Pancreas (tissue), 10 donors: ENCODE results near the gene CCL20. TPM values are rescaled to one million over a fixed set of nuclear protein-coding genes. Genes with fewer than 3 reads are reported as not detected.
A peak's percentile ranks its signal among the peaks of the same experiment; 100 is the strongest.

Experiments used
- ATAC-seq, 4 donors: fragments of 200-7000 bp; cut with Tn5 transposase; one replicate each; pipeline versions ENCODE4 v1.8.0 to v1.9.1; 2020; ENCODE audit warnings: mild to moderate bottlenecking in 4 of 4, moderate library complexity in 4 of 4
- DNase-seq, 6 donors: peaks; one replicate each; pipeline ENCODE4 v3.0.0-alpha.2; 2020
- FAIRE-seq: peaks from 2 replicates; lab custom pipeline; 2012; peaks lifted over from hg19 to GRCh38; lab: Jason Lieb, UNC
- H3K27ac ChIP-seq, 4 donors: fragments of 200-600 bp; sonication (generic); 1 replicate in 3 of 4; 2 replicates in 1 of 4; pipeline versions ENCODE4 v1.5.0 to v1.8.0; 2020
- H3K27me3 ChIP-seq, 4 donors: fragments of 200-600 bp; one replicate each; pipeline ENCODE4 v1.8.0; 2021
- H3K36me3 ChIP-seq, 3 donors: fragments of 200-600 bp; sonication (generic) in 1 of 3; one replicate each; pipeline versions ENCODE4 v1.5.0 to v1.8.0; 2020 to 2021
- H3K4me1 ChIP-seq, 3 donors: fragments of 200-600 bp; one replicate each; pipeline ENCODE4 v1.8.0; 2021
- H3K4me3 ChIP-seq, 4 donors: fragments of 200-600 bp; sonication (generic) in 2 of 4; one replicate each; pipeline versions ENCODE4 v1.5.0 to v1.8.0; 2020 to 2021
- H3K9me3 ChIP-seq, 4 donors: fragments of 200-600 bp; one replicate each; pipeline ENCODE4 v1.8.0; 2021
- CTCF ChIP-seq, 4 donors: fragments of 200-600 bp; sonication (generic) in 3 of 4; IDR thresholded peaks; one replicate each; pipeline versions ENCODE4 v1.5.0 to v1.8.0; 2021; ENCODE audit warnings: antibody characterized with exemption in 4 of 4
- whole genome bisulfite sequencing, 2 donors: extraction: QIAGEN DNeasy Blood & Tissue Kit; methylation state at CpG; one replicate each; pipeline ENCODE4 v1.1.7; 2013; 5-methylcytosine and 5-hydroxymethylcytosine counted together
- intact Hi-C, 3 donors: fragments of 100-400 bp; cut with DNase I; formaldehyde crosslinking; loops; one replicate each; pipeline versions ENCODE4 v1.11.1 to v1.14.2; 2022
- polyA plus RNA-seq, 2 donors: library from polyadenylated mRNA; stranded (reverse); fragments of 200-250 nt; gene quantifications; one replicate each; pipeline ENCODE4 v1.2.3, GENCODE V29; 2013
- total RNA-seq, 6 donors: library from RNA; stranded (reverse); fragmentation: NEBNext Ultra II Directional in 4 of 6; extraction: Animal tissue kit (Norgen Biotek cat#: 25700) in 4 of 6; gene quantifications; one replicate each; pipeline versions ENCODE4 v1.2.1 to v1.2.4, GENCODE V29; 2021 to 2023
- donor health status: healthy with polysubstance abuse.
- donor health status: DM: no; HTN: no; CAD: no; lungs with moderate emphysema.
- donor health status: DM: no; HTN: no; CAD: no.
- donor health status: control.
- donor health status: control.
- donor health status: Bipolar disorder and iron deficiency.
- donor health status: DM: yes; HTN: yes; CAD: no.
- donor health status: DM: no; HTN: no; CAD: no.
- donor health status: DM: no; HTN: no; CAD: no.
- donor health status: DM: yes; HTN: yes; CAD: no.

Gene CCL20
- total and polyA plus RNA-seq, 8 donors, result 0.23 to 8.8 (median 0.75) TPM; not detected in 1

GRCh38 chr2:227772197-227772661, 41.4 kb upstream of the CCL20 start:
- no peak for ATAC-seq
- H3K9me3 ChIP-seq, result no peaks in the 10 kb centered on the region
- no peaks in the 10 kb centered on the region for H3K4me1 ChIP-seq
- H3K27ac ChIP-seq, result no peak overlapping the region
- no peak for TF ChIP-seq CTCF (IDR thresholded peaks at IDR 0.05)
- intact Hi-C loops, result no loop called here
- DNase-seq, result no peak
- WGBS, 2 donors, result 59 to 67% methylated on average over 5 of the region's 5 CpGs
- H3K36me3 ChIP-seq, result no peaks in the 10 kb centered on the region
- no peaks in the 10 kb centered on the region for H3K27me3 ChIP-seq
- no peak for FAIRE-seq
- H3K4me3 ChIP-seq, result no peak overlapping the region

DNA sequence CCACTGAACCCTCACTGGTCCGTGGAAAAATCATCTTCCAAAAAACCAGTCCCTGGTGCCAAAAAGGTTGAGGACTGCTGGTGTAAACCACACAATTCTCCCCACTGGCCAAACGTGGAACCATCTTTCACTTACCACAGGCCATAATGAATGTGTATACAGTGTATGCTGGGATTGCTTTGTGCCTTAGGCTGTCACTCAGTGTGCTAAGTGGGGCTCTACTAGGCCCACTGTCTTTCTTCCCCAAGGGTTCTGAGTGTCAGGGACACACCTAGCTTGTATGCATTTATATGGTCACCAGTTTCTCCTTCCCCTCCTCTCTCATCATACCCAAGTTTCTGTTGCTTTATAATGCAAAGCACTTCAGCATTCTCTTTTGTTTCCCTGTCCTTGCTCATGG, 40.7 kb upstream of the CCL20 start:
- no peak for TF ChIP-seq CTCF (IDR thresholded peaks at IDR 0.05)
- ATAC-seq (no peak), DNase-seq (no peak), FAIRE-seq (no peak)
- no peaks in the 10 kb centered on the region for H3K27me3 ChIP-seq
- H3K36me3 ChIP-seq, result no peaks in the 10 kb centered on the region
- no peak overlapping the region for H3K4me3 ChIP-seq
- intact Hi-C loops, result no loop called here
- no peaks in the 10 kb centered on the region for H3K4me1 ChIP-seq
- 50 to 57% methylated on average over 2 of the region's 2 CpGs for WGBS, 2 donors
- H3K9me3 ChIP-seq, result no peaks in the 10 kb centered on the region
- no peak overlapping the region for H3K27ac ChIP-seq

- FAIRE-seq, result no peak
- no peaks in the 10 kb centered on the region for H3K36me3 ChIP-seq
- no peaks in the 10 kb centered on the region for H3K27me3 ChIP-seq
- WGBS, 2 donors, result 24 to 30% methylated on average over 15 of the region's 15 CpGs
- peak in 1 of 4 donors; percentile 18 for ATAC-seq
- no peaks in the 10 kb centered on the region for H3K4me1 ChIP-seq
- no peaks in the 10 kb centered on the region for H3K9me3 ChIP-seq
- H3K27ac ChIP-seq, result no peak overlapping the region
- TF ChIP-seq CTCF (IDR thresholded peaks at IDR 0.05), result no peak
- no peak overlapping the region for H3K4me3 ChIP-seq
- DNase-seq, result no peak
- intact Hi-C loops, result no loop called here
These were observed 39.5 kb upstream of the CCL20 start for GRCh38 chr2:227774011-227774624.

DNA sequence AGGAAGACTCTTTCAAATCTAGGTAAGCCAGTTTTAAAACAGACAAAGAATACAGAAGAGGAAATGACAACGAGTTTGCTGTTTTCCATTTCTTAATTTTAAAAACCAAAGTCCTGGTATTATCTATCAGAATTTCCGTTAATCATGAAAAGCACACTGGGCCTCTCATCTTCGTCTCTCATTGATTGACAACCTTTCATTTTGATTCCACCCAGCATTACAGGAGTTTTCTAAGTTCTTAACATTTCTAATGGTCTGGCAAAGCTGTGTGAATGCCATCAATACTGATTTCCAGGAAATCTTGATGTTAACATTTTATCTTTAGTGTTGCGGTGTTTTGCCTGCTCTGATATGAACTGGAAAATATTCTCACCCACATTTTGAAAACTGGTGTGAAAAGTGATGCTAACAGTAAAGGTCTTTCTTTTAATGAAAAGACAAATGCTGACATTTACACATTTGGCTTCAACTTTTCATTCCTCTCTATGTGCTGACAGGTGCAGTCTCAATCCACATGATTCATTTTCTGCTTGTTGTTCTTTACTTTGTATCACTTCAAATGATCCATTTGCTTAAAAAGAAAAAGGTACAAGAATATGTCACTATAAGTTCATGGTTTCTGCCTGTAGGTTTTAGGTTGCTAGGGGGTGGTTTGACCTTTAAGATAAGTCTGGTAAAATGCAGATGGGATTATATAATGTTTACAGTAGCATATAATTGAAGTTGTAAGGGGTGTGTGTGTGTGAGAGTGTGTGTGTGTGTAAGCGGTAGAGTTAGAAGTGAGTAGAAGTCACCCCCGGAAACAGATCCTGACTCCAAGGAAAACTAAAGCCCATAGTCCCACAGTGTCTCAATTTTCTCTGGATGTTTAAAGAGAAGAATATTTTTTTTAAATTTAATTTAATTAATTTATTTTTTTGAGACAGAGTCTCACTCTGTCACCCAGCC, 38.5 kb upstream of the CCL20 start:
- ATAC-seq, result no peak
- H3K36me3 ChIP-seq, result no peaks in the 10 kb centered on the region
- H3K27ac ChIP-seq, result no peak overlapping the region
- H3K4me3 ChIP-seq, result no peak overlapping the region
- H3K9me3 ChIP-seq, result no peaks in the 10 kb centered on the region
- intact Hi-C loops, result no loop called here
- WGBS, 2 donors, result 70 to 72% methylated on average over 6 of the region's 6 CpGs
- FAIRE-seq, result no peak
- H3K4me1 ChIP-seq, result no peaks in the 10 kb centered on the region
- no peak for DNase-seq
- TF ChIP-seq CTCF (IDR thresholded peaks at IDR 0.05), result no peak
- H3K27me3 ChIP-seq, result no peaks in the 10 kb centered on the region
